H54 (cell line): ENCODE results near the gene LPCAT4.
A peak's percentile ranks its signal among the peaks of the same experiment; 100 is the strongest.

ENCODE experiments used
- DNase-seq: peaks from one replicate; pipeline ENCODE4 v3.0.0; 2011; ENCODE audit warnings: low spot score, mixed read lengths; ENCODE audit not compliant: insufficient read length
- FAIRE-seq: peaks from 3 replicates; lab custom pipeline; 2011; peaks lifted over from hg19 to GRCh38; lab: Jason Lieb, UNC
- POLR2A ChIP-seq: IDR thresholded peaks from 2 replicates; pipeline ENCODE4 v1.6.1; 2011; ENCODE audit warnings: low read depth, mild to moderate bottlenecking, low read length

The LPCAT4 gene

DNA sequence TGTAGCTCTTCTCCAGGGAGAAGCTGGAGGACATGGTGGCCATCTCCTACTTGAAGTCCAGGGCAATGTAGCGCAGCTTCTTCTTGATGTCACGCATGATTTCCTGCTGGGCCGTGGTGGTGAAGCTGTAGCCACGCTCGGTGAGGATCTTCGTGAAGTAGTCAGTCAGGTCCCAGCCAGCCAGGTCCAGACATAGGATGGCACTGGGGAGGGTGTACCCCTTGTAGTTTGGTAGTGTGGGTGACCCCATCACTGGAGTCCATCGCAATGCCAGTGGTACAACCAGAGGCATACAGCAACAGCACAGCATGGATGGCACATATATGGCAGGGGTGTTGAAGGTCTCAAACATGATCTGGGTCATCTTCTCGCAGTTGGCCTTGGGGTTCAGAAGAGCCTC is 7.0 kb upstream of the LPCAT4 start:
- no peak for DNase-seq
- FAIRE-seq, result no peak
- no peak for TF ChIP-seq POLR2A

- no peak for TF ChIP-seq POLR2A
- no peak for DNase-seq
- no peak for FAIRE-seq
Measured at GRCh38 chr15:34370643-34371042, 3.6 kb upstream of the LPCAT4 start.

- FAIRE-seq (no peak), DNase-seq (no peak)
- TF ChIP-seq POLR2A, result no peak
Measured at GRCh38 chr15:34370129-34370528, 3.1 kb upstream of the LPCAT4 start.

DNA sequence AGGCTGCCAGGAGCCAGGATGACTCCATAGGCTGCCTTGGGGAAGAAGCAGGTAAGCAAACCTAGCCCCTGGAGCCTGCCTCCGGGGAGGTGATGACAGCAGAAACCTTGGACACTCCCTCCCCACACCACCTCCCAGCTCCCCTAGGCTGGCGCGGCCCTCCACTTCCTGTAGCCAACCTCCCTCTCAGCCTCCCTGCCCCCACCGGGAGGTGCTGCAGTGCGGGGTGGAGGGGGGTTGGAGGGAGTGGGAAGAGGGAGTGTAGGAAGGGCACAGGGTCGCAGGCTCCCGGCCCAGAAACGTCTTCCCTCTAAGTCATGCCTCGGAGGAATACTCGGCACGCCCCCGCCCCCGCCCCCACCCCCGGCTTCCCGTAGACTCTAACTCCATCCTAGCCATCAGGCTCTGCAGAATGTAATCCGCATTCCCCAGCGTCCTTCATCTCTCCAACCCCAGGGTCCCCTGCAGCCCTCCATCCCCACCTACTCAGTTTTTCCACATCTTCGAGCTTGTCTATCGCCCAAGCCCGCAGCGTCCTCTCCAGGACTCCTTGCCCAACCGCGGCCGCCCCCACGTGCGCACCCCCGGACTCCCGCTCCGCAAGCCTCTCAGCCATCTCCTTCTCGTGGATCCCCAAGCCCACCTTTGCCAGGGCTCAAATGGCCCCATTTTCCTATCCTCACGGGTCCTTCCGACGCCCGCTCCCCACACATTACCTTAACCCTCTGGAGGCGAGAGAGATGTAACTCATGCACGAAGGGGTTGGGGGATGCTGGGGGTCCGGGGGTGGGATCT is 528 bp downstream of the LPCAT4 start:
- DNase-seq (peak; percentile 76), FAIRE-seq (no peak)
- 0 out of 2 replicates have a peak, but pooled peaks have one; percentile 21 for TF ChIP-seq POLR2A

DNA sequence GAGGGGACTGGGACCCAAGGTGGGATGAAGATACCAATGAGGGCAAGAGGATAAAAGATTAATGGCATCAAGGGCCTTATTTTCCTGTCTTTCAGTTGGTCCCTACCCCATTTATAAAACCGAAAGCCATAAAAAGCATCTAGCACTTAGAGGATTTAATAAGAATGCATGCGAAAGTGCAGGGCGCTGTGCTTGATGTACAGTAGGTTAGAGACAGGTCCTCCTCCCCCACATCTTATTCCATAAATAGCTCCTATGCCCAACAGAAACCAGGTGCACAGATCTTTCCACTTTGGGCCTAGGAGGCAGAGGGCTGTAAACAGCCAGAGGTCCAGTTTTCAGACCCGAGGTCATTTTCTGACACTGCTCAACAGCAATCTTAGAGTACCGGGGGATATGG is 1.2 kb downstream of the LPCAT4 start:
- no peak for FAIRE-seq
- TF ChIP-seq POLR2A, result no peak
- DNase-seq, result no peak

DNA sequence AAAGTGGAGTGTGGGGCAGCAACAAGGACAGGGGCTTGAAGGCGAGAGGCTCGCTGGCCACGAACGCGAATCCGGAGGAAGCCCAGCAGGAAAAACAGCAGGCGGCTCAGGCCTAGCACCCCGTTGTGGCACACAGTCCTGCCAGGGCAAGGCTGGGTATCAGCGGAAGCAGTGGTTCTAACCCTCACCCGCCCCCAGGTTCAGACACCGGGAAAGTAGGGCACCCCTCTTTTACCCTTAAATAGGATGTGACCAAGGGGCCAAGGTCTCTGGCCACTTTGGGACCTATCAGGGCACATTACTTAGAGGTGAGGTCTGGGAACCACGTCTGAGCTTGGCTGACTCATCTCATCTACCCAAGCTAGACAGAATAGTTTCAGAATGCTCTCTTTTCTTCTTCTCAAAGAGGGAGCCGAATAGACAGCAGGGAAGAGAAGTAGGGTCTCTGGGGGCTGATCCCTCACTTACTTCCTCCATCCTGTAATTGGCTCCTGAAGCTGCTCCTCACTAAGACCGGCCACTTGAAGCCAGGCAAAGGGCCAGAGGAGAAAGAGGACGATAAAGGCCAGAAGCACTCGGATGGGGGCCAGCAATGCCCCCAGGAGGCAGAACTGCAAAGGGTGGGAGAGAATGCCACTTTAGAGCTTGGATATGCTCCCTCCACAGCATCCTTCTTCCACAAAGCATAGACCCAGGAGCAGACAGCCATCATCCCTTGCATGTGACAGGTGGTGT is 1.7 kb downstream of the LPCAT4 start:
- no peak for FAIRE-seq
- no peak for TF ChIP-seq POLR2A
- DNase-seq, result no peak

DNA sequence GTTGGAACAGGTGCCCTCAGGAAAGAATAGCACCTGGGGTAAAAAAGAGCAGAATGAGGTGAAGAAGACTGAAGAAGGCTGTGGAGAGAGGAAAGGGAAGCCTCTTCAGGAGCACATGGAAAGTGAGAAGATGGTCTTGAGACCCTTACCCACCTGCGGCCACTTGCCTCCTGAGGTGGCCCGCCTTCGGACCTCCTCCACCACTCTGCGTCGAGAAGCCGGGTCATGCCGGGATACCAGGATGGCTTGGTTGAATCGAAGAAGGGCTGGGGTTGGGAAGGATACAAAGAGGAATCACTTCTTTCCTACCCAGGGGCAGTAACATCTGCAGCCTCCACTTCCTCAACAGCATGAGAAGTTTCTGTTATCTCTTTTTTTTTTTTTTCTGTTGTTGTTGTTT is 3.0 kb downstream of the LPCAT4 start:
- no peak for TF ChIP-seq POLR2A
- FAIRE-seq (no peak), DNase-seq (no peak)

GRCh38 chr15:34362047-34362773 is 4.8 kb downstream of the LPCAT4 start:
- no peak for TF ChIP-seq POLR2A
- DNase-seq (no peak), FAIRE-seq (no peak)

GRCh38 chr15:34361278-34361677 is 5.7 kb downstream of the LPCAT4 start:
- TF ChIP-seq POLR2A, result no peak
- DNase-seq (no peak), FAIRE-seq (no peak)

GRCh38 chr15:34360298-34360697 is 6.7 kb downstream of the LPCAT4 start:
- DNase-seq (peak; percentile 35), FAIRE-seq (no peak)
- no peak for TF ChIP-seq POLR2A

DNA sequence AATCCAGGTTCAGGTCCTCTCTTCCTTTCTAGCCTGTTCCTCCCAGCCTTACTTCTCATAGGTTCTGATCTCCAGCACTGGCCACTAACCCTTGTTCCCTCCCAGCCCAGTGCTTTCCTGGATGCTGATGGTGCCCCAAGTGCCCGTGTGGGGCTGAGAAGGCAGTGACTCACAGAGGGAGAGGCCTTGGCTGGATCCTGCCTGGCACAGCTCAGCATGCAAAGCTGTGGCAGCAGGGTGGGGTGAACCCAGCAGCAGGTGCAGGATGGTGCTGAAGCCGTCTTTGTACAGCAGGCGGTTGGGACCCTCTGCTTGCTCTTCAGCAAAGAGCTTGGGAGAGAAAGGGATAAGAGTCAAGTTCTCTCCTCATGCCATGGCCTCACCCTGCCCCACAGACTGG is 7.6 kb downstream of the LPCAT4 start:
- peak; percentile 86 for DNase-seq

DNA sequence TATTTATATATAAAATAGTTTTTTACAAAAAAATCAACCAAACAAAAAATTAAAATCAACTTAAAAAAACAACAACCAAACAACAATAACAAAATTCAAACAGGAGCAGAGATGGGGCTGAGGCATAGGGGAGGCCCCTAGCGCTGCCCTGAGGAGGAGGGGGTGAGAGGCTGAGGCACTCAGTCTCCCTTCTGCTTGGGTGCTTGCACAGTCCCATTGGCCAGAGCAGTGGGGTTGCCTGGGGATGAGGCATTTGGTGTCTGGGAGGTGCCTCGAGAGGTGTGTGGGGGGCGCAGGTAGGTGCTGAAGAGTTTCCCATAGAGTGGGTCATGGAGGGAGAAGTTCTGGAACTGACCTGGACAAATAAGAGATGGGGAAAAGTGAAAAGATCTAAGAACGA is 8.0 kb downstream of the LPCAT4 start:
- FAIRE-seq, result no peak
- no peak for DNase-seq
- TF ChIP-seq POLR2A, result no peak

More for the DNA sequence above, 7.6 kb downstream of the LPCAT4 start:
- FAIRE-seq, result peak; percentile 65
- TF ChIP-seq POLR2A, result no peak

- DNase-seq (peak; percentile 23), FAIRE-seq (no peak)
- TF ChIP-seq POLR2A, result no peak
Measured at GRCh38 chr15:34358367-34358766, 8.6 kb downstream of the LPCAT4 start.

DNA sequence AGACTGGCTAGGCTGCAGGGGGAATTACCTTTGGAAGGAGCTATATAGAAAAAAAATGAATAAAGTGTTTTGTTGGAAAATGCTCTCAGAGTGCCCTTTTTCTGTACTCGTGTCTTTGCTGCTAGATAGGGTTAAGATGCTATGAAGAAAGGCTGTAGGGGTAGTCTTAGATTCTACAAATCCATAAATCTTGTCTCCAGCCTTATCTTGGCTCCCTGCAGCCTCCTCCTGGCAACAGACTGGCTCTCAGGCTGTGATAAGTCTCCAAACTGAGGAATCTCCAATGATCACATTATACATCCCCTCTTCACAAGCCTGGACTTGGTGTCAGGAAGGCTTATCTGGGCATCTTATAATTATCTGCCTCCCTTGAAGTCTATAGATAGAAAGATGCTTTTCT is 9.3 kb downstream of the LPCAT4 start:
- FAIRE-seq, result no peak
- DNase-seq, result no peak
- TF ChIP-seq POLR2A, result no peak
